ENCODE measurements around the gene SERINC4. TPM values are rescaled to one million over a fixed set of nuclear protein-coding genes. Genes with fewer than 3 reads are reported as not detected.

Gene SERINC4
- total RNA-seq, 1 donor from 2014 or later, result not detected

DNA sequence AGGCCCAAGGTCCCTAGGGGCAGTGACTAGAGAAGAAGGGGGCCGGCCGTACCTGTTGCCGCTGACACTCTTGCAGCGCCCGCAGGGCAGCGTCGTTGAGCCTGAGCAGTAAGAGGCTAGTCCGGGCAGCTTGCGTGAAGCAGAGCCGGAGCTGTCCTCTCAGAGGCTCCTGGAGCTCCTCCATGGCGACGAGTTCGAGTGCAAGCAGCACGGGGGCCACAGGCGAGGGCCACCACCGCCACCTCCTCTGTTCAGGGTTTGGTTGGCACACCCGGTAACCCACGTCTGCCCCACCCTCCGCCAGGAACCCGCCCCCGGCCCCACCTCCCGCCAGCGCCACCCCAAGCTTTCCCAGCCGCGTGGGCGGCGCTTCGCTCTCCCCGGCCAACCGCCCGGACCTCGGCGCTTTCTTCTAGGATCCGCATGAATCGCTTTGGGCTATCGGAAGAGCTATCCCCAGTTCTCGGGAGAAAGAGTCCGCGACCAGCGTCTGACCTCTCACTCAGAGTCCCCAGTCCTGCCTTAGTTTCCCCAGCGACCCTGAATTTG lies 23.2 kb downstream of the SERINC4 start, which contains the start of gene ELL3:
ELL3 (minus strand) TSS at position 249 of the 549 bp plus-strand sequence; CDS start at position 184, 65 bp downstream.
- Histone ChIP-seq H3K27me3 (ENCODE audit: low read depth) (no peaks in the 10 kb centered on the region), H3K4me1 (peaks cover 24% of the 10 kb centered on the region), H3K9me3 (no peaks in the 10 kb centered on the region), H3K27ac (peak within 1 kb of the TSS; percentile 88), H3K4me3 (peak within 1 kb of the TSS; percentile 78), H3K36me3 (peaks cover 22% of the 10 kb centered on the region)
- peak; percentile 94 to 96 for ATAC-seq
- peak; percentile 89 for DNase-seq
- intact Hi-C loops (cut with DNase I), result no loop called here
- TF ChIP-seq, protein P1, sequence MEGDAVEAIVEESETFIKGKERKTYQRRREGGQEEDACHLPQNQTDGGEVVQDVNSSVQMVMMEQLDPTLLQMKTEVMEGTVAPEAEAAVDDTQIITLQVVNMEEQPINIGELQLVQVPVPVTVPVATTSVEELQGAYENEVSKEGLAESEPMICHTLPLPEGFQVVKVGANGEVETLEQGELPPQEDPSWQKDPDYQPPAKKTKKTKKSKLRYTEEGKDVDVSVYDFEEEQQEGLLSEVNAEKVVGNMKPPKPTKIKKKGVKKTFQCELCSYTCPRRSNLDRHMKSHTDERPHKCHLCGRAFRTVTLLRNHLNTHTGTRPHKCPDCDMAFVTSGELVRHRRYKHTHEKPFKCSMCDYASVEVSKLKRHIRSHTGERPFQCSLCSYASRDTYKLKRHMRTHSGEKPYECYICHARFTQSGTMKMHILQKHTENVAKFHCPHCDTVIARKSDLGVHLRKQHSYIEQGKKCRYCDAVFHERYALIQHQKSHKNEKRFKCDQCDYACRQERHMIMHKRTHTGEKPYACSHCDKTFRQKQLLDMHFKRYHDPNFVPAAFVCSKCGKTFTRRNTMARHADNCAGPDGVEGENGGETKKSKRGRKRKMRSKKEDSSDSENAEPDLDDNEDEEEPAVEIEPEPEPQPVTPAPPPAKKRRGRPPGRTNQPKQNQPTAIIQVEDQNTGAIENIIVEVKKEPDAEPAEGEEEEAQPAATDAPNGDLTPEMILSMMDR (IDR thresholded peaks at IDR 0.05), result no peak

DNA sequence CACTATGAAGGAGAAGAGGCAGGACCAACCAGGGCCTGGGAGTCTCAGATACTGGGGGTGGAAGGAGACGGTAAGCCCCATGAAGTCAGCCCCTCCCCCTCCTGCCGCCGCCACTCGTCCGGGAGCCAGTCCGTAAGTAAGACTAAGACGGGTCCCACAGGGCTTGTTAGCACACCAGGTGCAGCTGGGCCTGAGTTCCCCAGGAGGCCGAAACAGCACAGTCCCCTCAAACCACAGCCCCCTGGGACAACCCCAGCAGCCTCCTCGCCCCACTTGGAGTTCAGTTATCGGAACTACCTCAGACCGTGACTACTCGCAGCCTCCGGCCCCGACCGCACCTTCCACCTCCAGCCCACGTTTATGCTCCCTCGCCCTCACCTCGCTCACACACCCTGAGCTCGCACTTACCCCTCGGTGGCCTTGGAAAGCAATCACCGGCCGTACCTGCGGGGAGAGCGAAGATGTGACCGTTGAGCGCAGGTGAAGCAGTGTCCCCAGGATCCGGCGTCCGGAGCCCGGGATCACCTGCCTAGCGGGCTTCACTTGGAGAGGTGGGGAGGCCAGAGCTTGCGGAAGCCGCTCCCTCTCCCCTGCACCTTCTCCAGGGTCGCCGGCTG lies 23.8 kb downstream of the SERINC4 start:
- intact Hi-C loops (cut with DNase I), result no loop called here
- Histone ChIP-seq H3K4me3 (peak overlapping the region; percentile 78), H3K9me3 (no peaks in the 10 kb centered on the region), H3K27me3 (ENCODE audit: low read depth) (no peaks in the 10 kb centered on the region), H3K36me3 (peaks cover 28% of the 10 kb centered on the region), H3K4me1 (peaks cover 24% of the 10 kb centered on the region), H3K27ac (peak overlapping the region; percentile 88)
- DNase-seq (peak; percentile 52), ATAC-seq (peak; percentile 27 to 31)
- TF ChIP-seq, protein P1 (IDR thresholded peaks at IDR 0.05), result no peak

DNA sequence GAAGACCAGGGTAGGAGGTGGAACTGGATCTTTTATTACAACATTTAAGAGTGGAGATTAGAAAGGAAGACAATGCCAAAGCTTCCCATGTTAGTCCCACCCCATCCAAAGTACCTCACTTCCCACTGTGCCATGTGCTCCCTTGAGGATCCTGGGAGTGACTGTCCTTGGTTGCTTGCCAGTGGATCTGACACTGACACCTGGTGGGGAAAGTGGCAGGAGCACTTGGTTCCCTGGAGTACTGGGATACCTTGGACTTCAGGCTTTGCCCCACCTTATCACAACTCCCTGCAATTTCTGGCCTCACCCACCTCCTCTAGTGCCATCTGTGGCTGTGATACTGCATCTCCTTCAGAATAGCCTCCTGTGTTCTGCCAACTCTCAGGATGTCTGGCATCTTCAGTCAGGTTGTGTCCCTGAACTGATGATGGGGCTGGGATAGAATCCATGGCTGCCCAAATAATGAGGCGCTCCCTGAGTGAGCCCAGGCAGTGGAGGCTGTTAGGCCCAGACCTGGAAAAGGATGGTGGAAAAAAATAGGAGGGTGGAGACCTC lies 24.5 kb downstream of the SERINC4 start:
- DNase-seq (no peak), ATAC-seq (peak in 1 of 2 donors; percentile 0)
- peak overlapping the region; percentile 78 for H3K4me3 ChIP-seq
- TF ChIP-seq, protein P1 (IDR thresholded peaks at IDR 0.05), result peak; percentile 16
- peak overlapping the region; percentile 88 for H3K27ac ChIP-seq
- intact Hi-C loops (cut with DNase I), result no loop called here
- H3K27me3 ChIP-seq (ENCODE audit: low read depth), result no peaks in the 10 kb centered on the region
- H3K4me1 ChIP-seq, result peaks cover 24% of the 10 kb centered on the region
- no peaks in the 10 kb centered on the region for H3K9me3 ChIP-seq
- peaks cover 35% of the 10 kb centered on the region for H3K36me3 ChIP-seq

DNA sequence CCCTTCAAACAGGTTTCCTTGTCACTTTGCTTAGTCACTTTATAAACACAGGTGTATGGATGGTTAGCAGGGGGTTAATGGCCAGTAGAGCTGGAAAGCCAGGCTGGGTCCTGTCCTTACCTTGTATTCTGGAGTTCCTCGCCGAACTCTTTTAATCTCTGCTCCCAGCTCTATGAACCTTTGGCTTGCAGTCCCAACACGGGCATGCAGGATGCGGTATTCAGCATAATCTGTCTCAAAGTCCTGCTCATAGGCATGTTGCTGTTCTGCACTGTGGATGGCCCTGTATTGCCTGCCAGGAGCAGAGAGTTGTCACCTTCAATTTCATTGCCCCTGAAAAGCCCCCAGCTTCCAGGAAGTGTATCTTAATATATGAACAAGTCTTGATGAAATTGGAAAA lies 26.0 kb downstream of the SERINC4 start:
- ATAC-seq (no peak), DNase-seq (no peak)
- Histone ChIP-seq H3K27me3 (ENCODE audit: low read depth) (no peaks in the 10 kb centered on the region), H3K36me3 (peaks cover 50% of the 10 kb centered on the region), H3K9me3 (no peaks in the 10 kb centered on the region), H3K27ac (no peak overlapping the region), H3K4me1 (peaks cover 24% of the 10 kb centered on the region), H3K4me3 (no peak overlapping the region)
- intact Hi-C loops (cut with DNase I), result no loop called here
- TF ChIP-seq, protein P1 (IDR thresholded peaks at IDR 0.05), result no peak

DNA sequence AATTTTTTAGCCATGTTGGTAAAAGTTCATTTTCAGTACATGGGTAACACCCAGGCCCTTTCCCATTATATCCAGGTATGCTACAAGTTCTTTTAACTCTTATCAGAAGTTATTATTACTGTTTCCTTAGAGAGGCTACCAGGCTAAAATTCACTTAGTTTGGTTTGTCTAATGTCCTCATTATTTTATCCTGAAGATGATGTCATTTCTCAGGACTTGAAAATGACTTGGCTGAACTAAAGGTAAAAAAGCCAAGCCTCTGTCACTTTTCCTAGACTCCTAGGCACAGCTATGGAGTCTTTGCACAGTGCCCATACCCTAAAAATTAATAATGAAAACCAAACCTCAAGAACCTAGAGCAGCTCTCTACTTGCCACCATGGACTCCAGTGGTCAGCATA lies 27.4 kb downstream of the SERINC4 start:
- peaks cover 64% of the 10 kb centered on the region for H3K36me3 ChIP-seq

More for the DNA sequence above, 27.4 kb downstream of the SERINC4 start:
- intact Hi-C loops (cut with DNase I), result no loop called here
- ATAC-seq (no peak), DNase-seq (no peak)
- TF ChIP-seq, protein P1 (IDR thresholded peaks at IDR 0.05), result no peak
- no peaks in the 10 kb centered on the region for H3K27me3 ChIP-seq (ENCODE audit: low read depth)
- H3K4me3 ChIP-seq, result no peak overlapping the region
- H3K27ac ChIP-seq, result no peak overlapping the region
- H3K4me1 ChIP-seq, result peaks cover 17% of the 10 kb centered on the region
- no peaks in the 10 kb centered on the region for H3K9me3 ChIP-seq

Data from lower lobe of right lung (tissue), 2 donors.